HepG2 (cell line): Measurements from ENCODE around the gene ZSCAN26. TPM values are rescaled to one million over a fixed set of nuclear protein-coding genes. Genes with fewer than 3 reads are reported as not detected.

Experiments
- DNMT1 ChIP-seq: sonication (generic); formaldehyde crosslinking; IDR thresholded peaks from 2 replicates; pipeline ENCODE4 v1.5.1; 2020; ENCODE audit warnings: mild to moderate bottlenecking, missing genetic modification reagents
- EP300 ChIP-seq, 3 experiments: sonication (generic) in 1 of 3; formaldehyde crosslinking in 1 of 3; IDR thresholded peaks; 2 replicates each; pipeline versions ENCODE4 v1.5.1 to v1.6.1; 2011 to 2020; ENCODE audit warnings: low read depth in 2 of 3, low read length in 2 of 3, borderline replicate concordance in 1 of 3, improper control_type of control experiment in 1 of 3, mild to moderate bottlenecking in 1 of 3, missing genetic modification reagents in 1 of 3, moderate library complexity in 1 of 3
- HMGA1 ChIP-seq: sonication (generic); formaldehyde crosslinking; conservative IDR thresholded peaks from 2 replicates; pipeline ENCODE4 v1.4.0; 2020; ENCODE audit warnings: missing genetic modification reagents
- IRF2 ChIP-seq: IDR thresholded peaks from 2 replicates; pipeline ENCODE4 v1.6.1; 2018; ENCODE audit warnings: missing genetic modification reagents, missing compliant biosample characterization
- IRF9 ChIP-seq: sonication (generic); formaldehyde crosslinking; IDR thresholded peaks from 2 replicates; pipeline ENCODE4 v1.8.0; 2022; ENCODE audit warnings: missing genetic modification reagents, mild to moderate bottlenecking, borderline replicate concordance
- KAT8 ChIP-seq: IDR thresholded peaks from 2 replicates; pipeline ENCODE4 v1.6.1; 2016; ENCODE audit warnings: missing genetic modification reagents, missing compliant biosample characterization
- MED13 ChIP-seq: sonication (generic); formaldehyde crosslinking; IDR thresholded peaks from 2 replicates; pipeline ENCODE4 v1.5.0; 2020; ENCODE audit warnings: missing genetic modification reagents
- MXD4 ChIP-seq: IDR thresholded peaks from 2 replicates; pipeline ENCODE4 v1.6.1; 2016; ENCODE audit warnings: mild to moderate bottlenecking, missing biosample characterization, missing genetic modification reagents
- NFYC ChIP-seq: IDR thresholded peaks from 2 replicates; pipeline ENCODE4 v1.6.1; 2016; ENCODE audit warnings: missing genetic modification reagents, missing compliant biosample characterization
- PLSCR1 ChIP-seq: sonication (generic); formaldehyde crosslinking; IDR thresholded peaks from 2 replicates; pipeline ENCODE4 v1.5.0; 2020; ENCODE audit warnings: missing genetic modification reagents, mild to moderate bottlenecking, borderline replicate concordance
- POGZ ChIP-seq: sonication (generic); formaldehyde crosslinking; IDR thresholded peaks from 2 replicates; pipeline ENCODE4 v1.4.0; 2020; ENCODE audit warnings: mild to moderate bottlenecking, missing genetic modification reagents
- RAD21 ChIP-seq: fragments of 450-650 bp; formaldehyde crosslinking; IDR thresholded peaks from 2 replicates; pipeline ENCODE4 v1.5.0; 2020; ENCODE audit warnings: mild to moderate bottlenecking
- RARA ChIP-seq: IDR thresholded peaks from 2 replicates; pipeline ENCODE4 v1.6.1; 2016; ENCODE audit warnings: missing genetic modification reagents, missing compliant biosample characterization
- XBP1 ChIP-seq: sonication (generic); formaldehyde crosslinking; IDR thresholded peaks from 2 replicates; pipeline ENCODE4 v1.5.0; 2020; ENCODE audit warnings: missing genetic modification reagents
- ZNF12 ChIP-seq: sonication (generic); formaldehyde crosslinking; IDR thresholded peaks from 2 replicates; pipeline ENCODE4 v1.5.0; 2020; ENCODE audit warnings: missing genetic modification reagents
- ZNF367 ChIP-seq: sonication (generic); formaldehyde crosslinking; IDR thresholded peaks from 2 replicates; pipeline ENCODE4 v1.4.0; 2020; ENCODE audit warnings: missing genetic modification reagents, borderline replicate concordance
- ZNF563 ChIP-seq: sonication (generic); formaldehyde crosslinking; IDR thresholded peaks from 2 replicates; pipeline ENCODE4 v1.8.0; 2022; ENCODE audit warnings: mild to moderate bottlenecking, moderate library complexity, missing genetic modification reagents
- ZNF574 ChIP-seq: sonication (generic); formaldehyde crosslinking; IDR thresholded peaks from 2 replicates; pipeline ENCODE4 v1.4.0; 2020; ENCODE audit warnings: missing genetic modification reagents
- ZNF768 ChIP-seq: sonication (generic); formaldehyde crosslinking; IDR thresholded peaks from 2 replicates; pipeline ENCODE4 v1.4.0; 2020; ENCODE audit warnings: missing genetic modification reagents
- polyA plus RNA-seq, 8 experiments: library from polyadenylated mRNA; depleted of rRNA in 3 of 8; stranded (reverse) in 7 of 8; unstranded in 1 of 8; fragments of >200 nt; fragmentation: Illumina TruSeq in 4 of 8; extraction: Trizol in 4 of 8; gene quantifications; 2 replicates each; pipeline versions ENCODE4 v1.2.1 to v1.2.3, GENCODE V29; 2011 to 2016; ENCODE audit warnings: low read depth in 4 of 8, missing spikeins in 1 of 8, mixed read lengths in 1 of 8; ENCODE audit not compliant: insufficient read depth in 1 of 8
- total RNA-seq, 5 experiments: library from RNA; depleted of rRNA; stranded (reverse); fragments of >200 nt; fragmentation: Illumina TruSeq; extraction: Trizol; gene quantifications; 2 replicates each; pipeline ENCODE4 v1.2.3, GENCODE V29; 2016; ENCODE audit warnings: low read depth in 1 of 5
- TF ChIP-seq, protein P1 (sequence below): sonication (generic); formaldehyde crosslinking; IDR thresholded peaks from 2 replicates; pipeline ENCODE4 v1.9.0; 2021; ENCODE audit warnings: missing genetic modification reagents, borderline replicate concordance

Gene ZSCAN26
- total and polyA plus RNA-seq, 2 of the 13 experiments (the other 11 are each of a cell fraction or from before 2014, with no cell fraction given), result 12.0 to 15.6 TPM

DNA sequence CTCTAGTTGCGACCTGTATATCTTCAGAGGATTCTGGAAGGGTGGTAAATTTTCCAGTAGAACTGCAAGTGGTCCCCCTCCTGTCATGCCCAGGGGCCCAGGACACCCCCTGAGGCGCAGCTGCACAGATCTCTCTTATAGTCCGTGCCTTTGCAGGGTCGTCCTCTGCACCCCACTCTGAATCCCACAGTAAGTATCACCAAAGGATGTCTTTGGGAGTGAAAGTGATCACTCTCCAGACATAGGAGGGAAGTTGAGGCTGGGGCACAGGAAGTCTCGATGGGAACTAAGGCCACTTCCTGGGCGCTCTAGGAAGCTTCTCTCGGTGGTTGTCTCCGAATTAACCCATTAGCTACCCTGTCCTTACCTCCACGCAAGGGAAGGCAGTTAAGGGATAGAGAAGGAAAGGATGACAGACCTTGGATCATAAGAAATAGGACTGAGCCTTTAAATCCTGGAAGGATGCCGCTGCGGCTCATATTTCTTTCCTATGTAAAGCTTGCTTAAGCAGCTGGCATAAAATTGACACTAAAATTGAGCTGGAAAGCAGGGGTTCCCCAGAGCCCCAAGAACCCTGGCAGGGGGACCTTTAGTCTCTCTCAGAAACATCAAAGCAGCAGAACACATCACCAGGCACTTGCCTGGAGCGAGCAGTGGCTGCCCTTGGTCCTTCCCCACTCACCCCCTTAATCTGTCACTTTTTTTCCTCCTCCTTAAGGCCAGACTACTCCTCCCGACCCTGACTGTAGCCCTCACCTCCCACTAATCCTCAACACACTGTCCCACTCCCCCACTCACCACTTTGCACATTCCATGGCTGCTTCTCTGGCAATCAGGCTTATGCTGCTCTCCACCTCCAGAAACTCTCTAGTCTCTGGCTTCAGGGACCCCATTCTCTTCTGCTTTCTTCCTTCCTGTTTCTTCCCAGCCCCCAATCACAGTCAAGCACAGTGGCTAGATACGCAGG, 14.7 kb upstream of the ZSCAN26 start, which contains the start of gene ZKSCAN4 (continued):
- TF ChIP-seq ZNF574 (peak; percentile 100), ZNF768 (CRISPR knock-in tag) (no peak), IRF2 (CRISPR knock-in tag) (peak; percentile 99), HMGA1 (CRISPR knock-in tag) (no peak), ZNF367 (no peak), NFYC (CRISPR knock-in tag) (peak; percentile 38; the same call in 1 of the 2 replicates), ZNF12 (CRISPR knock-in tag) (peak; percentile 68; the same call in 1 of the 2 replicates), POGZ (CRISPR knock-in tag) (peak; percentile 71), MED13 (CRISPR knock-in tag) (no peak), RAD21 (CRISPR knock-in tag) (no peak; the same call in 1 of the 2 replicates), MXD4 (CRISPR knock-in tag) (no peak), XBP1 (0 out of 2 replicates have a peak, but pooled peaks have one; percentile 56), KAT8 (CRISPR knock-in tag) (peak; percentile 100), ZNF563 (CRISPR knock-in tag) (0 out of 2 replicates have a peak, but pooled peaks have one; percentile 22), IRF9 (CRISPR knock-in tag) (peak; percentile 28; the same call in 1 of the 2 replicates), DNMT1 (CRISPR knock-in tag) (no peak), RARA (0 out of 2 replicates have a peak, but pooled peaks have one; percentile 23), EP300 (IDR thresholded peaks at IDR 0.05; ENCODE audit: low read depth in 2 of 2, low read length in 2 of 2) (peak in 1 of 2 experiments; percentile 56; a peak in 1 of 4 replicates), EP300 (CRISPR knock-in tag; IDR thresholded peaks at IDR 0.05; ENCODE audit: borderline replicate concordance) (peak; percentile 31; the same call in 1 of the 2 replicates), PLSCR1 (CRISPR knock-in tag) (no peak)
- TF ChIP-seq, protein P1, sequence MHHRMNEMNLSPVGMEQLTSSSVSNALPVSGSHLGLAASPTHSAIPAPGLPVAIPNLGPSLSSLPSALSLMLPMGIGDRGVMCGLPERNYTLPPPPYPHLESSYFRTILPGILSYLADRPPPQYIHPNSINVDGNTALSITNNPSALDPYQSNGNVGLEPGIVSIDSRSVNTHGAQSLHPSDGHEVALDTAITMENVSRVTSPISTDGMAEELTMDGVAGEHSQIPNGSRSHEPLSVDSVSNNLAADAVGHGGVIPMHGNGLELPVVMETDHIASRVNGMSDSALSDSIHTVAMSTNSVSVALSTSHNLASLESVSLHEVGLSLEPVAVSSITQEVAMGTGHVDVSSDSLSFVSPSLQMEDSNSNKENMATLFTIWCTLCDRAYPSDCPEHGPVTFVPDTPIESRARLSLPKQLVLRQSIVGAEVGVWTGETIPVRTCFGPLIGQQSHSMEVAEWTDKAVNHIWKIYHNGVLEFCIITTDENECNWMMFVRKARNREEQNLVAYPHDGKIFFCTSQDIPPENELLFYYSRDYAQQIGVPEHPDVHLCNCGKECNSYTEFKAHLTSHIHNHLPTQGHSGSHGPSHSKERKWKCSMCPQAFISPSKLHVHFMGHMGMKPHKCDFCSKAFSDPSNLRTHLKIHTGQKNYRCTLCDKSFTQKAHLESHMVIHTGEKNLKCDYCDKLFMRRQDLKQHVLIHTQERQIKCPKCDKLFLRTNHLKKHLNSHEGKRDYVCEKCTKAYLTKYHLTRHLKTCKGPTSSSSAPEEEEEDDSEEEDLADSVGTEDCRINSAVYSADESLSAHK (CRISPR knock-in tag), result 0 out of 2 replicates have a peak, but pooled peaks have one; percentile 25
